RPMI8226 (cell line): ENCODE data around the gene METTL8.

ENCODE experiments used
- DNase-seq: peaks from one replicate; pipeline ENCODE4 v3.0.0-alpha.2; 2015

Gene METTL8, protein sequence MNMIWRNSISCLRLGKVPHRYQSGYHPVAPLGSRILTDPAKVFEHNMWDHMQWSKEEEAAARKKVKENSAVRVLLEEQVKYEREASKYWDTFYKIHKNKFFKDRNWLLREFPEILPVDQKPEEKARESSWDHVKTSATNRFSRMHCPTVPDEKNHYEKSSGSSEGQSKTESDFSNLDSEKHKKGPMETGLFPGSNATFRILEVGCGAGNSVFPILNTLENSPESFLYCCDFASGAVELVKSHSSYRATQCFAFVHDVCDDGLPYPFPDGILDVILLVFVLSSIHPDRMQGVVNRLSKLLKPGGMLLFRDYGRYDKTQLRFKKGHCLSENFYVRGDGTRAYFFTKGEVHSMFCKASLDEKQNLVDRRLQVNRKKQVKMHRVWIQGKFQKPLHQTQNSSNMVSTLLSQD

DNA sequence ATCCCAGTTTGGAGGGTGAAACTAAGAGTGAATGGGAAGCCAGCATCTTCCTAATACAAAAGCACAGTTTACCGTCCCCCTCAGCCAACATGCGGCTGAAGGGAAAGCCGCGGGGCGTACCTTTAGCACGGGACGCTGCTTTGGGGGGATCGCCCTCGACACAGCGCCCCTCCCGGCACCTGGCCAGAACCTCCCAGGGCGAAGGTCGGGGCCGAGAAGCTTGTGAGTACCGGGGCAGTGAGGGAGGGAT is at the start of gene METTL8:
METTL8 (minus strand) TSS at position 228 of the 250 bp plus-strand sequence. CDS start 41,805 bp downstream, outside the sequence.
- DNase-seq: no peak

DNA sequence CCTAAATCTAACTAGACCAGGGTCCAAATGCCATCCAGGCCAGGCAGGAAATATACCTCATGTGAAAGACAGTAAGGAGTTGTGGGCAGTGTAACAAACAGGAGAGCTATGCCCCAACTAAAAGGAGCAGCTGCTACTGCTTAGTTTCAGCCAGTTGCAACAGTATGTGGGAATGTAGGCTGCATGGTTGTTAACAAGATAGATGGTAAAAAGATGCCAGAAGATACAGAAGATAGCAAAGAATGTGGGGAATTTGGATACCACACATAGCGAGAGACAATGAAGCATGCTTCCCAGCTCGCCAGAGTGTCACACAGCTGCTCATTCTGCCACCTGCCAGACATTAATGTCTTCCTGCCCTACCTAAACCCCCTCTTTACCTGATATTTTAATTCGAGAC is 49.1 kb upstream of the METTL8 start:
- no peak for DNase-seq

DNA sequence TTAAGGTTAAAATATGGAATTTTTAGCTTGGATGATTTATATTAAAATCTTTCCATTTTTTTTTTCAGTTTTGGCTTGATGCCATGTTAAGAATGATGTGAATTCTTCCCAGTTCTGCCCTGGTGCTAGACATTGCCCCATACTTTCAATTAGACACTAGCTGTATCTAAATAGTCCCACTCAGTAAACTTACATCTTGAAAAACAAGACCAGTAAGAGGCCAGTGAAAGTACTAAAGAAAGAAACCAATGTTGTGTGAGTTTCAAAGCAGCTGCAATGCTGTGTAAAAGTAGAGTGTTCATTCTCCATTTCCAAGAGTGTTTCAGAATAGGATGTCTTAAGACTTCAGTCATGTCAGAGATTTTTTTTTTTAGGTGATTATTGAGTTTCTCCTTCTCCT is 48.5 kb upstream of the METTL8 start:
- no peak for DNase-seq

DNA sequence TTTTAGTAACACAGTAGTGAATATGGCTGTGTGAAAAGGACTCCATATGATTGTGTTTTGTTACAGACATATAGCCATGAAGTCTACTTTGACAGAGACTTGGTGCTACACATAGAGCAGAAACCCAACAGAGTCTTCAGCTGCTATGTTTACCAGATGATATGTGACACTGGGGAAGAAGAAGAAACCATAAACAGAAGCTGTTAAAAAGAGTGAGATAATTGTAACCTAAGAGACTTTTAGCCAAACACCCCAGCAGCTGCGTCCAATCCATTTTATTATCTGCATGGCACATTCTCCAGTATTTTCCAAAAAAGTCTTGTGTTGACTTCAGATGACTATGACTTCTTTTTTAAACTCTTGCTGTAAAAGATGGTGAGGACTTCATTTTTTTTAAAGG is 47.1 kb upstream of the METTL8 start:
- DNase-seq: no peak

DNA sequence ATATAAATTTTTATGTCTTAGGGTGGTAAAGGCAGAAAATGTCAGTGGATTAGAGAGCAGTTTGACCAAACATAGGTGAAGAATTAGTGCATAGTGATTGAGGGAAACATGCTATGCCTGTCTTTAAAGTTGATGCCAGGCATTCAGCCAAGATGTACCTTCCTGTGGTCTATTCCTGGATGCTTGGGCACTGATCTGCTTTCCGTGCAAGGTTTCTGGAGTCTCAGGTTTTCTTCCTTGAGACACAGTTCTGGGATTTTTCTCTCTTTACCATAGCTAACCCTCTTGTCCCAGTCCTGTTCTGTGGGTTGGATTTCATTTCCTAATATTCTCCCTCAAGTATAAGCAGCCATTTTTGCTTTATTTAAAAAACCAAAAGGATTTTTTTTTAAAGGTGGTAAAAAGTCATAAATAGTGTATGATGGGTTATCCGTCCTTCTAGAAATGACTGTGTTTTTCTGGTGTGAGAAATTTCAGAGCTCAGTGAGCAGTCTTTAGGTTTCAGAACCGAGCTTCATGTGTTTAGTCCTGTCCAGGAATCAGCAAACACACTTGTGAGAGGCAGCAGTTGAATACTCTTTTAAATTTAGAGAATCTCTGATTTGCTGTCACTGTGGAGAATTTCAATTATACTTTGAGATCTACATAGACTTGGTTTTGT is 45.5 kb upstream of the METTL8 start:
- DNase-seq: no peak

DNA sequence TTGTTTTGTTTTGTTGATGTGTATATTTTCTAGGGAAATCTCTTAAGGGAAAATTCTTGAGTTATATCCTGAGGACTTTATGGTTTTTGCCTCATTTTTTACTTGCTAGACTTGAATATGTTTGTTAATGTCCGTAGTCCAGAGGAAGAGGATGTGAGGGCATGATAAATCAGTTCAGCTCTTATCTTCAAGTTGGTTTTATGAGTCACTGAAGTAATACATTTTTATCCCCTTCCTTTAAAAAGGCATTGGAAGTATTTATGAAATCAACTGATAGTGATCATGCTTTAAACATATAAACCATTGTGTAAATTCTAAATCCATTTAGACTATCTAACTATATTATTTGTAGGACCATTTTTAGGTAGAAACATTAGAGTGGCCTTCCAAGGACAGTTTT is 44.6 kb upstream of the METTL8 start:
- no peak for DNase-seq

DNA sequence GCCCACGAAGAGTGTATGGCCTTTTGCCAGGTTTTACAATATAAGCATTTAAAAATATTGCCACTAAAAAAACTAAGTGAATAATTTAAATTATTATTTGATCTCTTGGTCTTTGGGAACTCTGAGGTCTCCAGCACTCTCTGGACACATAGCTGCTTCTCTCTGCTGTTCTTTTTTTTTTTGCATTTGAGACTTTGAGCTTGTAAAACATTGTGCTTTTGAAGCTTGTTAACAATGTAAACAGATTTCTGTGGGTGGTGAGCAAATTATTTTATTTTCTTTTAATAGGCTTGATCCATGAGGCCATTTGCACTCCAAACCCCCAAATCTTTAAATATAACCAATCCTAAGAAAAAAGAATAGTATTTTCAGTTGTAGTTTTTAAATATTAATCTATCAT is 42.2 kb upstream of the METTL8 start:
- no peak for DNase-seq

DNA sequence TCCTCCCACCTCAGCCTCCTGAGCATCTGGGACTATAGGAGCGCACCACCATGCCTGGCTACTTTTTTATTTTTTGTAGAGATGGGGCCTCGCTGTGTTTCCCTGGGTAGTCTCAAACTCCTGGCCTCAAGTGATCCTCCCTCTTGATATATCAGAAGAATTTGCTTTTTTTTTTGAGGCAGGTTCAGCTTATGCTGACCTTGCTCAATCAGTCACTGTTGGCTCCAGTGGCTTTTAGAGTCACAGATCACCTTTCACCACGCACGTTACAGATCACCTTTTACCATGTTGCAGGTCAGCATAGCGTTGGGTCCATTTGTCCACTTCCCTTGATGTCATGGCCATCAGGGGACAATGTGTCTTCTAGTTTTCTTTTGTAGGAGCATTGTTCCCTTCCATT is 36.3 kb upstream of the METTL8 start:
- no peak for DNase-seq

DNA sequence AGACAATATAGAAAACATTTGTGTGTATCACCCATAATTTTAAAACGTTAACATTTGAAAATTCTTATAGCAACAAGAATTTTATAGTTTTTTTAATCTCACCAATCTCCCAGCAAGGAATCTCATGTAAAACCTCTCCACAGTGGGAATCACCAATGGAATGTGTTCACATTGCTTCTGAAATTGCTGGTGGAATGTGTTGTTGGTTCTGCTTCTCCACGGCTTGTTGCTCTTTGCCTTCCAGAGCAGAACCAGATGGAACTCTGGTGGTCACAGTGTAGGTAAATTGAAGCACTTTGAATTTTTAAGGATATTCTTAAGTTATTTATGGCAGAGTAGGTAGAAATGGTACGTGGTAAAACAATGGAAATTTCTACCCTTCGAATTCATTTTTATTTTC is 35.4 kb upstream of the METTL8 start:
- no peak for DNase-seq

DNA sequence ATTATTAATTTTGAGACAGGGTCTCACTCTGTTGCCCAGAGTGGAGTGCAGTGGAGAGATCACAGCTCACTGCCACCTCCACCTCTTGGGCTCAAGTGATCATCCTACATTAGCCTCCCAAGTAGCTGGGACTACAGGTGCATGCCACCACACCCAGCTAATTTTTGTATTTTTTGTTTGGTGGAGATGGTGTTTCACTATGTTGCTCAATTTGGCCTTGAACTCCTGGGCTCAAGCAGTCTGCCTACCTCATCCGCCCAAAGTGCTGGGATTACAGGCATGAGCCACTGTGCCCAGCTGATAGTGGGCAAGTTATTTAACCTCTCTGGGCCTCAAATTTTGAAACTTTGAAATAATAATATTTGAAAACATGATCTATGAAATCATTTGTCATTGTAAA is 26.7 kb upstream of the METTL8 start:
- DNase-seq: no peak

DNA sequence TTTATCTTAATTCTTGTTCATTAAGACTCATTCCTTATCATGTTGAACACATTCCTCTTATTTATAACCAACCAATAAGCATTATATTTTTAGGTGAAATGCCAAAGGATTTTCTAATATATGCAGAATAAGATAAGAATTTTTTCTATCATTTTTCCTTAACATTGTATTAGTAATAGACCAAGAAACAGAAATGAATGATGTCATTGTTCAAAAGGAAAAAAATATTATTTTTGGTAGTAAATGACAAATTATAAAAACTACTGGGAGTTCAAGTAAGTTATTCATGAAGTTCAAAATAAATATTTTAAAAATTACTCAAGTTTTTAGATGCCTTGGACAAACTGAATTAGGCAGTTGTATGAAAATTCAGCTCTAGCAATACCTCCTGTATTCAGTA is 25.7 kb upstream of the METTL8 start:
- DNase-seq: no peak

DNA sequence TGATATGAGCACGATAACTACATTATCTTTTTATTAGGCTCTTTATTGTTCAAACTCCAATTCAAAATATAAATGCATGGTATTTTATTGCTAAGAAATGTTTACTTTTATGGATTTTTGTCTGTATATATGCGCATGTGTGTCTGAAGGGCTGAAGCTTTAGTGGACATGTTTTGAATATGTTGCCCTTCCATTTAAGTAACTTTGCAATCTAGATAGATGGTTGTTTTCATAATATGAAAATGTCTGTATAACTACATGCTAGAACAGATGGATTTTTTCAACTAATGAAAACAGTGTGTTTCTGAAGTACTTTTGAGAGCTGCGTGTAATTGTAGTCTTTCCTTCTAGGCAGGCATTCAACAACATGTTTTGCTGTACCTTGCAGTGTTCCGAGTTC is 19.0 kb upstream of the METTL8 start:
- DNase-seq: no peak

DNA sequence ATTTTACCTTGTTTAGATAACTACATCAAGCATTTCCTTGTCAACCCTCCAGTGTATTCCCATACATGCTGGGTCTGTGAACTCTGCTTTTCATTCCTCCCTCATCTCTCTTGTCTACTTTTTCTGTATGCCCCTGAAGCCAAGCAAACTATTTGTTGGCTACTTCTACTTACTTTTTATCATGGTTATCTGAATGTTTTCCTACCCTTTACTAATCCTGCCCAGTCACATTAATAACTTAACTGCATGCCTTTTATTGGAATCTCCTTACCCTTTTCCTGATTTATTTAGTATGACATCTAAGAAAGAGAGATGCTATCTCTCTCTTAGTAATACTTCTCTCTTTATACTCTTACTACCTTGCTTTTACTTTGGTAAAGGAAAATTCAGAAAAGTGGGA is 17.3 kb upstream of the METTL8 start:
- DNase-seq: no peak

DNA sequence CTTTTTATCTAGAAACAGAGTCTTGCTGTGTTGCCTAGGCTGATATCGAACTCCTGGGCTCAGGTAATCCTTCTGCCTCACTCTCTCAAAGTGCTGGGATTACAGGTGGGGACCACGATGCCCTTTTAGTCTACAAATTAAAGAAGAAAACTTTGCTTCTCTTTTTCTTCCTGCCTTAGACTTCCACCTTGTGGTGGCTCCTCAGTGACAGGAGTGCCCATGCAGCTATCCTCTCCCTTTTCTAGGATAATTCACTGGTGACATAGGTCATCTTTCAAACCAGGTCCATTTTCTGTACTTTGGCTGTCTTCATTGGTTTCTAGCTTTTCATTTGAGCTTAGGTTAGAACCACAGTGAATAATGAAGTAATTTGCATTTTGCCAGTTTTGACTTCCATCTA is 13.9 kb upstream of the METTL8 start:
- no peak for DNase-seq

DNA sequence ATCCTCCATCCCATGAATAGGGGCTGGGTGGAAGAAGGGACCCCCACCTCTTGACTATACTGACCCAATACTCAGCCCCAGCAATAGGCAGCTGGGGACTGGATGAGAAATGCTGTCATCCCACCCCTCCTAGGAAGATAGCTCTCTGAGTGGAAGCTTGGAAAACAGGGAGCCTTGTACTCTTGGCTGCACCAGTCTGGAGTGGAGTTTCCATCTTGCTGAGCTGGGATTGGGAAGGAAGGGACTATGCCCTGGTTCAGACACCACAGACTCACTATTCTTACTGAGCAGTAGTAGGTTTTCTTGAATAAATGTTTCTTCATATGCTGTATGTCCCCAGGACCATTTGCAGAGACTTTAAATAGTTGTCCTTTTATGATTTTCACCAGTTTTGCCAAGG is 7.7 kb upstream of the METTL8 start:
- DNase-seq: no peak

DNA sequence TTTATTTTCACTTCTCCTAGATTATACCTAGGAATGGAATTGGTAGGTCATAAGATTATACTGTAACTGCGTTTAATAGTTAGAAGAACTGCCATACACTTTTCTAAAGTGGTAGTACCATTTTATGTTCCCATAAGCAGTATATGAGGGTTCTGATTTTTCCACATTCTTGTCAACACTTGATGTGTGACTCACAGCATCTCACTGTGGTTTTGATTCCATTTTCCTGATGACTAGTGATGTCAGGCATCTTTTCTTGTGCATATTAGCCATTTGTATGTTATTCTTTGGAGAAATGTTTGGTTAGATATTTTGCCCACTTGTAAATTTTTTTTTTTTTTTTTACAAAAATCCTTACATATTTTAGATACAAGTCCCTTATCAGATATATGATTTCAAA is 2.5 kb upstream of the METTL8 start:
- no peak for DNase-seq

DNA sequence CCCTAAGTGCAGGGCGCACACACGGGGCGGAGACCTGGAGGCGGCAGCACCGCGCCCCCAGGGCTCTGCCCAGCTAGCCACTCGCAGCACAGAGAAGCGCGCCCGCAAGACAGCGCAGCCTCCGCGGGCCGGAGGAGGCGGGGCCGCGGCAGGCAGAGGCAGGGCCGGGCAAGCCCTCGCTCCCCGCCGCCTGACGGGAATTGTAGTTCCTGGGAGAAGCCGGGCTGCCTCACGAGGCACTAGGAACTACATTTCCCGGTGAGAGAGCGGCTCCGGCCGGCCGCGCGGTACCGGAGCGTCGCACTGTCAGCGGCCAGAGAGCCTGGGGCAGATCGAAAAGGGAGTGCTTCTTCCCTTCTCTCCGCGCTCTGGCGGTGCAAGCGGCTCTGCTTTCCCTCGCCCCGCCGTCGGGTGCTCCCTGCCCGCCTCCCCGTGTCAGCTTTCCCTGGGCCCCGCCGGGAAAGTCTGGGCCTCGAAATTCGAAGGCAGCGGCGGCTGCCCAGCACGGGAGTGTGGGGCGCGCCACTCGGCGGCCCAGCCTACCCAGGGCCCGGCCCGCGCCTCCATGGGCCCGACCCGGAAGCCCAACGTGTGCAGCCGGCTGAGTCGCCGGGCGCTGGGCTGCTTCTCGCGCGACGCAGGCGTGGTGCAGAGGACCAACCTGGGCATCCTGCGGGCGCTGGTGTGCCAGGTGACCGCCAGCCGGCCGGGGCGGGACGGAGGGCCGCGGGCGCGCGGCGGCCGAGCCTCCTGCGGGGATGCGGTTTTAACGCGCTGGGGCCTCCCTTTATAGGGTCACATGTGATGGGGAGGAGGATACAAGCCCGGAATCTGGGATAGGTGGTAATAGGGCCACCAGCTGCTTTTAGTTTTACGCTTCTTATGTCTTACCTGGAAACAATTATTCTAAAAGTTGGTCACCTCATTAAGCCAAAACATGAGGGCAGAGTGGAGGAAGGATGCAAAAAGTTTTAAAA is 511 bp upstream of the METTL8 start, which contains the start of gene DCAF17:
DCAF17 (plus strand) TSS at position 214 of the 977 bp plus-strand sequence; CDS start at position 566, 352 bp downstream.
- peak; percentile 98 for DNase-seq

DNA sequence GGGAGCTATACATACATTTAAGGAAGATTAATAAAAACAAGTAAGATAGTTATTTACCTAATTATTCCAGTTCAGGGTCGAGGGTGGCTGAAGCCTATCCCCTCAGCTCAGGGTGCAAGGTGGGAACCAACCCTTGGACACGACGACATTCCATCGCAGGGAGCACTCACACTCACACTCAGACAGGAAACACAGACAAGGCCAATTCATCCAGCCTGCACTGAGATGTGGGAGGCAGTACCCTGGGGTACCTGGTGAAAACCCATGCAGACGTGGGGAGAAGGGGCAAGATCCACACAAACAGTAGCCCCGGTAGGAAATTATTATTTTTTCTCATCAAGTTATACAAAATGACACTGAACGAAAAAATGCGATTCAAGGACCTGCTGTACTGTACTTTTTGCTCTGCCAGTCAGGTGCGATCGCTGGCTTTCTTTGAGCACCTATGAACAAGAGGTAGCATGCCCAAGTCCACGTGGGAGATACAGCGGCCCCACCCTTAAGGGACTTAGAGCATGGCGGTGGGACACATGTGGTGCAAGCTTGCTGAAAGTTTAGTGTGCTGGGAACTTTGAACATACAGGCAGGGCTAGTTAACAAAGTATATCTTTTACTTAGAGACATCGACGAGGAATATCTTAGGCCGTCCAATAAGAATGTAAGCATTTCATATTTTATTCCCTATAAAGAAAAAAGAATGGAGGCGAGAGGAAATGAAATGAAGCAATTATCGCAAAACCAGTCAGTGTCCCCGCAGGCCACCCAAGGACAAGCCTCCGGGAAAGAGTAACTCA is 624 bp downstream of the METTL8 start:
- DNase-seq: peak; percentile 85

DNA sequence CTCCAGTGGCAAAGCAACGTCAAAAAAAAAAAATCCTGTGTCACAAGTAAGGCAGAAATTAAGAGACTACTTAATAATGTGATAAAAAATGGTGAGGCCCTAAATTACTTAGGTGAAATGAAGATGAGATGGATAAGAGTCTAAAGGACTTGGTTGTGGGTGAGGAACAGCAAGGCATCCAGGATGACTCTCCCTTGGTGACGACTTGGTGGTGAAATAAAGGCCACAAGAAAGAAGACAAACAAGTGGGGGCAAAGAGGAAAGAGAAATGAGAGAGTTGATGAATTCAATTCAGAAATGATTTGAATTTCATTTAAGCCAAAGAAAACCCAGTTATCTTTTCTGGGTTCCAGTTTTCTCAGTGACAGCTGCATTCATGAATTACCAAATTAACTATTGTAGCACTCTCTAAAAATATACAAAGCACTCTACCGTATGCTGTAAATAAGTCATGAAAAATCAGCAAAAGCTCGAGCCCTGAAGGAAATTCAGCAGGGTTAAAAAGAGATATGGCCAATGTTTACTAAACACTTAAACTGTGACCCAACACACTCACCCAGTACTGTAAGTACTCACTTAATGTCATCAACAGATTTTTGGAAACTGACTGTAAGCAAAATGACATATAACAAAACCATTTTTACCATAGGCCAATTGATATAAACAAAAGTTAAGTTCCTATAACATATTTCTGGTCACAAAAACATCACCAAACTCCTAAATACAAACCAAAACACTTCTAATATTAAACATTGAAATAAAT is 1.4 kb downstream of the METTL8 start:
- DNase-seq: peak; percentile 11

DNA sequence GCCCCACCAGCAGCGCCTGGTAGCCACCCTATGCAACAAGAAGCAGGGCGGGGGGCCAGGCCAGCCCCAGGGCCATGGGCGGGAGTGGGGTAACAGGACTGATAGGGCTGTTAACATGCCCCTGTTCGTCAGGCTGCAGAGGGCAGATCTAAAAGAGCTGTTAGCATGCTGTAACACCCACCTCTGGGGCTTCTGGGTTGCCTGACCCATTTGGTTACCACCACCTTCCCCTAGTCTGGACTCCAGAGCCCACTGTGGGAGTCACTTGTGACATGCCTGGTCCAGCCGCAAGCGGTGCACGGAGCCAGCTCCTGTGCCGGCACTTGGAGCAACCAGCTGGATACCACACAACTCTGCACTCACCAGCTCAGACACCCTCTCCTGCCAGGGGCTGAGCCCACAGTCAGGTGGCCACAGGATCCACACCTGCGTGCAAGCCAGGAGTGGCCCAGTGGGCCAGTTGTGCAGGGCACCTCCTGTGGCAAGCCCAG is 2.1 kb downstream of the METTL8 start:
- DNase-seq: no peak

DNA sequence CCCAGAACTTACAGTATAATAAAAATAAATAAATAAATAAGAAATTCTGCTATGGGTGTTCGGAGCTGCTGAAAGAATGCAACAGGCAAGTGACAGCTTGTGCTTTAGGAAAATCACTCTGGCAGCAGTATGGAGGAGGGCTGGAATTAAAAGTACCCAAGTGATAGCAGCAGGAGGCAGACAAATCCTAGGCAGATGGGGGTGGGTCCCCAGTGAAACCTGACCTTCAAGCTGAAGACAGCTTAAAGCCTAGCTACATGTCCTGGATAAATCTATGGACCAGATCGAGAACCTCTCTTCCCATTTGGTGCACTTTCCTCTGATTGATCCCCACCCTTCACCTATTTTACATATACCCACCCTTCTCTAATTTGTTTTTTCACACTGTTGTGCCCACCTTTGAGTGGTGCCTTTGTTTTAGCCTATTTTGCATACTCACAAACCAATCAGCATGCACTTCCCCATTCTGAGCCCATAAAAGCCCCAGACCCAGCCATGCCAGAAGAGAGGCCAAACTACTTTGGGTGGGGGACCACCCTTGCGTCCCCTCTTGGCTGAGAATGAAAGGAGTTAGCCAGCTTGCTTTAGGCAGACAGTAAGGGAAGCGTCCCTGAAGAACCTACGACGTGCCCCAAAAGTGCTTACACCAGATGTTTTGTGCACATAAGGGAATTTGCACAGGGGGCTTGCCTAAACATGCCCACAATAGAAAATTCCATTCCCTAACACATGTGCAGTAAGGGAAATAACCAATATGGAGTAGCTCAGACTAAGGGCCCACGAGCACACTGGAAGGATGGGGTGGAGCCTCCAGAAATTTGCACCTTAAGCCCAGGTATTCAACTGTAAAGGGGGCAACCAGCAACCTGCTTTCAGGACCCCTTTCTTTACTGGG is 3.0 kb downstream of the METTL8 start:
- no peak for DNase-seq
